Liver (tissue), 9 donors: ENCODE data around the gene GPS2. TPM values are rescaled to one million over a fixed set of nuclear protein-coding genes. Genes with fewer than 3 reads are reported as not detected.

Experiments
- DNase-seq: peaks from one replicate; pipeline ENCODE4 v3.0.0-alpha.2; 2017; ENCODE audit warnings: low spot score
- H3K27ac ChIP-seq, 2 donors: one replicate each; pipeline ENCODE4 v1.7.0; 2013; ENCODE audit warnings: inconsistent platforms in 2 of 2, low read length in 2 of 2, control low read depth in 1 of 2, low read depth in 1 of 2, mild to moderate bottlenecking in 1 of 2
- H3K27me3 ChIP-seq, 4 donors: one replicate each; pipeline versions ENCODE4 v1.6.1 to v1.7.0; 2013; ENCODE audit warnings: low read length in 3 of 4, inconsistent platforms in 1 of 4, mild to moderate bottlenecking in 1 of 4, moderate library complexity in 1 of 4; ENCODE audit not compliant: control insufficient read depth in 4 of 4, insufficient read depth in 4 of 4
- H3K36me3 ChIP-seq, 4 donors: one replicate each; pipeline versions ENCODE4 v1.6.1 to v1.7.0; 2013; ENCODE audit warnings: low read length in 3 of 4, mild to moderate bottlenecking in 3 of 4, low read depth in 1 of 4, moderate library complexity in 1 of 4; ENCODE audit not compliant: control insufficient read depth in 4 of 4, insufficient read depth in 3 of 4
- H3K4me1 ChIP-seq, 4 donors: one replicate each; pipeline versions ENCODE4 v1.6.1 to v1.7.0; 2013; ENCODE audit warnings: low read length in 3 of 4, mild to moderate bottlenecking in 3 of 4, moderate library complexity in 1 of 4; ENCODE audit not compliant: control insufficient read depth in 4 of 4, insufficient read depth in 4 of 4
- H3K4me3 ChIP-seq, 3 donors: one replicate each; pipeline versions ENCODE4 v1.6.1 to v1.7.0; 2013; ENCODE audit warnings: low read length in 3 of 3, control low read depth in 1 of 3, low read depth in 1 of 3, mild to moderate bottlenecking in 1 of 3
- H3K9ac ChIP-seq, 2 donors: one replicate each; pipeline ENCODE4 v1.7.0; 2013; ENCODE audit warnings: low read length in 2 of 2, mild to moderate bottlenecking in 2 of 2, moderate library complexity in 2 of 2, control low read depth in 1 of 2, low read depth in 1 of 2
- H3K9me3 ChIP-seq, 4 donors: one replicate each; pipeline versions ENCODE4 v1.6.1 to v1.7.0; 2013; ENCODE audit warnings: low read length in 3 of 4; ENCODE audit not compliant: control insufficient read depth in 4 of 4
- CTCF ChIP-seq: fragments of 150-350 bp; IDR thresholded peaks from 2 replicates; pipeline ENCODE4 v1.5.1; 2017; ENCODE audit warnings: improper control_type of control experiment, low read depth, low read length; ENCODE audit not compliant: missing input control
- FOXA2 ChIP-seq: IDR thresholded peaks from 2 replicates; pipeline ENCODE4 v1.6.1; 2016; ENCODE audit warnings: antibody characterized with exemption
- GABPA ChIP-seq, 2 donors: IDR thresholded peaks in 1 of 2; conservative IDR thresholded peaks in 1 of 2; 2 replicates each; pipeline ENCODE4 v1.6.1; 2016; ENCODE audit warnings: antibody characterized with exemption in 2 of 2, mild to moderate bottlenecking in 1 of 2, moderate library complexity in 1 of 2
- HNF4A ChIP-seq, 2 donors: conservative IDR thresholded peaks; 2 replicates each; pipeline ENCODE4 v1.6.1; 2016; ENCODE audit warnings: antibody characterized with exemption in 2 of 2, mild to moderate bottlenecking in 2 of 2
- HNF4G ChIP-seq: IDR thresholded peaks from 2 replicates; pipeline ENCODE4 v1.6.1; 2016; ENCODE audit warnings: antibody characterized with exemption
- JUND ChIP-seq, 2 donors: IDR thresholded peaks; 2 replicates each; pipeline ENCODE4 v1.6.1; 2016; ENCODE audit warnings: antibody characterized with exemption in 2 of 2
- MAX ChIP-seq: IDR thresholded peaks from 2 replicates; pipeline ENCODE4 v1.6.1; 2016; ENCODE audit warnings: antibody characterized with exemption
- NR2F2 ChIP-seq: IDR thresholded peaks from 2 replicates; pipeline ENCODE4 v1.6.1; 2016; ENCODE audit warnings: antibody characterized with exemption
- RXRA ChIP-seq, 2 donors: IDR thresholded peaks; 2 replicates each; pipeline ENCODE4 v1.6.1; 2017 to 2018; ENCODE audit warnings: antibody characterized with exemption in 2 of 2, mild to moderate bottlenecking in 1 of 2
- SP1 ChIP-seq: IDR thresholded peaks from 2 replicates; pipeline ENCODE4 v1.6.1; 2018; ENCODE audit warnings: antibody characterized with exemption, mild to moderate bottlenecking
- TAF1 ChIP-seq: conservative IDR thresholded peaks from 2 replicates; pipeline ENCODE4 v1.6.1; 2016; ENCODE audit warnings: antibody characterized with exemption, mild to moderate bottlenecking
- ZBTB33 ChIP-seq: IDR thresholded peaks from 2 replicates; pipeline ENCODE4 v1.6.1; 2016; ENCODE audit warnings: antibody characterized with exemption
- WGBS: extraction: QIAGEN DNeasy Blood & Tissue Kit; methylation state at CpG from one replicate; pipeline ENCODE4 v1.1.7; 2013; 5-methylcytosine and 5-hydroxymethylcytosine counted together
- polyA plus RNA-seq, 2 donors: library from polyadenylated mRNA; stranded (reverse) in 1 of 2; unstranded in 1 of 2; fragments of 200-250 nt in 1 of 2; fragments of >200 nt in 1 of 2; fragmentation: Nextera tagmentation in 1 of 2; extraction: Ambion mirVana in 1 of 2; gene quantifications; one replicate each; pipeline versions ENCODE4 v1.2.1 to v1.2.3, GENCODE V29; 2013 to 2015
- total RNA-seq, 2 donors: library from RNA; depleted of rRNA; stranded (reverse); fragments of >200 nt; gene quantifications; one replicate each; pipeline ENCODE4 v1.2.3, GENCODE V29; 2014
- donor health status: healthy.
- donor health status: healthy.
- donor health status: healthy.
- donor health status: healthy.
- donor health status: healthy.

Gene GPS2
- total and polyA plus RNA-seq, 4 donors, result 20.8 to 43.1 (median 22.8) TPM

GRCh38 chr17:7290685-7291084 is 24.5 kb downstream of the GPS2 start:
- Histone ChIP-seq H3K36me3 (no peaks in the 10 kb centered on the region), H3K4me3 (no peak overlapping the region), H3K27ac (no peak overlapping the region), H3K9me3 (no peaks in the 10 kb centered on the region), H3K4me1 (peaks cover 8 to 17% (median 12%) of the 10 kb centered on the region in 4 donors), H3K9ac (no peak overlapping the region), H3K27me3 (no peaks in the 10 kb centered on the region)
- 81% methylated on average over 11 of the region's 11 CpGs for WGBS
- TF ChIP-seq TAF1 (no peak), JUND (IDR thresholded peaks at IDR 0.05) (no peak), HNF4G (no peak)
- DNase-seq, result no peak

GRCh38 chr17:7290166-7290565 is 25.0 kb downstream of the GPS2 start:
- DNase-seq, result no peak
- no peak overlapping the region for H3K4me3 ChIP-seq
- 94% methylated on average over 19 of the region's 19 CpGs for WGBS
- H3K36me3 ChIP-seq, result no peaks in the 10 kb centered on the region
- H3K27me3 ChIP-seq, result no peaks in the 10 kb centered on the region
- TF ChIP-seq MAX, result no peak
- TF ChIP-seq FOXA2, result no peak
- TF ChIP-seq CTCF, result no peak
- TF ChIP-seq HNF4G, result no peak
- no peak for TF ChIP-seq NR2F2
- no peak for TF ChIP-seq SP1
- no peak for TF ChIP-seq ZBTB33
- H3K9ac ChIP-seq, result no peak overlapping the region
- H3K9me3 ChIP-seq, result no peaks in the 10 kb centered on the region
- H3K4me1 ChIP-seq, result peaks cover 6 to 15% (median 11%) of the 10 kb centered on the region in 4 donors
- H3K27ac ChIP-seq, result no peak overlapping the region

GRCh38 chr17:7289256-7290032 is 25.7 kb downstream of the GPS2 start:
- Histone ChIP-seq H3K27me3 (no peaks in the 10 kb centered on the region), H3K27ac (no peak overlapping the region), H3K36me3 (no peaks in the 10 kb centered on the region), H3K9me3 (no peaks in the 10 kb centered on the region), H3K4me1 (peaks cover 2 to 10% (median 7%) of the 10 kb centered on the region in 4 donors), H3K4me3 (no peak overlapping the region), H3K9ac (no peak overlapping the region)
- 88% methylated on average over 18 of the region's 18 CpGs for WGBS
- no peak for DNase-seq
- TF ChIP-seq CTCF (no peak), RXRA (IDR thresholded peaks at IDR 0.05) (no peak), NR2F2 (no peak), ZBTB33 (no peak), HNF4A (conservative IDR thresholded peaks at IDR 0.05) (no peak), GABPA (IDR thresholded peaks at IDR 0.05 in 1 of 2, conservative IDR thresholded peaks at IDR 0.05 in 1 of 2) (no peak), HNF4G (no peak)
